ENCODE measurements around the gene CLPTM1L. TPM values are rescaled to one million over a fixed set of nuclear protein-coding genes. Genes with fewer than 3 reads are reported as not detected.

CLPTM1L gene
- total RNA-seq, 3 donors from 2014 or later = 86.6 to 101 (median 97.6) TPM

DNA sequence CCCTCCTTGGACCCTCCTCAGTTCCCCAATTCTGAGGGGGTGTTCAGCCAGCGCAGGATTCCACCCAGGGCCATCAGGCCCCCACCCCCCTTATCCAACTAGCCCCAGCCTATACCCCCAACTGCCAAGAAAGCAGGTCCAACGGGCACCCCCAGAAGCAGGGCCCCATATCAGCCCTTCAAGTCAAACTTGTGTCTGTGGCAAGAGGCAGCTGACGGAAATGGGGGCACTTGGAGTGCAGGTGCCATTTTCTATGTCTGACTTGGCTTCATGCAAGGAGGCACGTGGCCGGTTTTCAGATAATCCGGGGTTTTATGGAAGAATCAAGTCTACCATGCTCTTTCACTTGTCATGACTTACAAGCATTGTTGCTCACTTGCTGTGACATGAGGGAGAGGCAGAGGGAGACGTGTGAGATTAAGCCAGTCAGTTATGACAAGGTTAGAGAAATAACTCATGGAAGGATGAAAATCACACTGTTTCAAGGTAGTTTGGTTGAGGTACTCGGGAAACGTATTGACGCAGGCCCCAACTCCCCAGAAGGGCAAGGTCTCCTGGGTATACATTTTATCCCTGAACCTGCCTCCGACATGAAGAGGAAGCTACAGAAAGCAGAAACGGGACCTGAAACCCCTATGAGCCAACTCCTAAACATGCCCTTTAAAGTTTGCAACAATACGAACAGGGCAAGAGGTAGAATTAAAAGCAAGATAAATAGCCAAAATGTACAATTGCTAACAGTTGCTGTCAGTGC lies 26.5 kb upstream of the CLPTM1L start:
- DNase-seq (no peak), ATAC-seq (no peak)
- TF ChIP-seq, protein P1, sequence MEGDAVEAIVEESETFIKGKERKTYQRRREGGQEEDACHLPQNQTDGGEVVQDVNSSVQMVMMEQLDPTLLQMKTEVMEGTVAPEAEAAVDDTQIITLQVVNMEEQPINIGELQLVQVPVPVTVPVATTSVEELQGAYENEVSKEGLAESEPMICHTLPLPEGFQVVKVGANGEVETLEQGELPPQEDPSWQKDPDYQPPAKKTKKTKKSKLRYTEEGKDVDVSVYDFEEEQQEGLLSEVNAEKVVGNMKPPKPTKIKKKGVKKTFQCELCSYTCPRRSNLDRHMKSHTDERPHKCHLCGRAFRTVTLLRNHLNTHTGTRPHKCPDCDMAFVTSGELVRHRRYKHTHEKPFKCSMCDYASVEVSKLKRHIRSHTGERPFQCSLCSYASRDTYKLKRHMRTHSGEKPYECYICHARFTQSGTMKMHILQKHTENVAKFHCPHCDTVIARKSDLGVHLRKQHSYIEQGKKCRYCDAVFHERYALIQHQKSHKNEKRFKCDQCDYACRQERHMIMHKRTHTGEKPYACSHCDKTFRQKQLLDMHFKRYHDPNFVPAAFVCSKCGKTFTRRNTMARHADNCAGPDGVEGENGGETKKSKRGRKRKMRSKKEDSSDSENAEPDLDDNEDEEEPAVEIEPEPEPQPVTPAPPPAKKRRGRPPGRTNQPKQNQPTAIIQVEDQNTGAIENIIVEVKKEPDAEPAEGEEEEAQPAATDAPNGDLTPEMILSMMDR (IDR thresholded peaks at IDR 0.05) = no peak
- Histone ChIP-seq H3K4me3 (no peak overlapping the region), H3K9me3 (no peaks in the 10 kb centered on the region), H3K4me1 (ENCODE audit: low read depth) (no peaks in the 10 kb centered on the region), H3K36me3 (ENCODE audit: low read depth) (no peaks in the 10 kb centered on the region)
- intact Hi-C loops (cut with DNase I, micrococcal nuclease) = no loop called here

DNA sequence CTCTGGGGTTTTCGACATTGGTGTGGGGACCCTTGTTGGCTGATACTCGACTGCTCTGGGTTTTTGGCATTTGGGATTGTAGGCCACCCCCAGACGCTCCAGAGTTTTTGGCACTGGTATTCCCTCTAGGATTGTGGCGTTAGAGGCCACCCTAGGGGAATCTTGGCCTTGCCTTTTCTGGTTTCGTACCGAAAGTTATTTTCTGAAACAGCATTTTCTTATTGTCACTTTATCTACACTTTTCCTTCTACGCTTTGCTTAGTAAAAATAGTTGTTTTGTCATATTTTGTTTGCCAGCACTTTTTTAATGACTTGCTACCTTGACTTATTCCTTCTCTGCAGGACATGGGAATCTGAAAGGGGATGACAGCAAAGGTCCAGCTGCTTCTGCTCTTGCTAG lies 25.1 kb upstream of the CLPTM1L start:
- no peak for DNase-seq
- Histone ChIP-seq H3K9me3 (no peaks in the 10 kb centered on the region), H3K4me1 (ENCODE audit: low read depth) (no peaks in the 10 kb centered on the region), H3K36me3 (ENCODE audit: low read depth) (no peaks in the 10 kb centered on the region), H3K4me3 (no peak overlapping the region)
- TF ChIP-seq, protein P1 (IDR thresholded peaks at IDR 0.05) = no peak
- no peak for ATAC-seq
- intact Hi-C loops (cut with DNase I, micrococcal nuclease) = no loop called here

DNA sequence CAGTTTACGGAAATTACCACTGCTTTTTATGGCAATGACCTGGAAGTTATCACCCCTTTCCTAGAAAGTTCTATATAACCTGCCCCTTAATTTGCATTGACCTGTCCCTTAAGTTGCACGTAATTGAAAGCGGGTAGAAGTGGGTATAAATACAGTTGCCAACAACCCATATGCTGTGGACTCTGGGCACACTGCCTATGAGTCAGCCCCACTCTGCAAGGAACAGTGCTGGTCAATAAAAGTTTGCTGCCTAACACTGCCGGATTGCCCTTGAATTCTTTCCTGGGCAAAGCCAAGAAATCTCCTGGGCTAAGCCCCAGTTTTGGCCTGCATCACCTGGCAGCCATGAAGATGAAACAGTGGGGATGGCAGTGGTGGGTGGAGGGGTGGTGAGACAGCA lies 23.9 kb upstream of the CLPTM1L start:
- H3K9me3 ChIP-seq = no peaks in the 10 kb centered on the region
- no peaks in the 10 kb centered on the region for H3K4me1 ChIP-seq (ENCODE audit: low read depth)
- ATAC-seq (peak; percentile 57), DNase-seq (no peak)
- intact Hi-C loops (cut with DNase I, micrococcal nuclease) = no loop called here
- H3K36me3 ChIP-seq (ENCODE audit: low read depth) = no peaks in the 10 kb centered on the region
- no peak overlapping the region for H3K4me3 ChIP-seq
- TF ChIP-seq, protein P1 (IDR thresholded peaks at IDR 0.05) = no peak

DNA sequence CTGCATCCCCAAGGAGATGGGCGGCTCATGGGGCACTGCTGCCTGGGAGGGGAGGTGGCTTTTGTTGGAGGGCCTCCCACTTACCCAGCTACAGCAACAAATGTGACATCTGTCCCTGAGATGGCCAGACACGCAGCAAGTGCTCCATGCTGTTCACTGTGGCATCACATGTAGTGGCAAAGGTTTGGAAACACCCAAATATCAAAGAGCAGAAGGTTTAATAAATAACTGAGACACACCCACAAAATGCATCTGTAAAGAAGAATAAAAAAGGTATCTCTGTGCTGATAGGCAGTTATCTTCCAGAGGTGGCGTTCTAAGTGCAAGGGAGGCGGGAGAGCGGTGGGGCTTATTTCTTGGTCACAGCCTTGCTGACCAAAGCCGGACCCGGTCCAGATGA lies 23.3 kb upstream of the CLPTM1L start:
- H3K4me3 ChIP-seq = no peak overlapping the region
- H3K36me3 ChIP-seq (ENCODE audit: low read depth) = no peaks in the 10 kb centered on the region
- H3K9me3 ChIP-seq = no peaks in the 10 kb centered on the region
- TF ChIP-seq, protein P1 (IDR thresholded peaks at IDR 0.05) = no peak
- no peaks in the 10 kb centered on the region for H3K4me1 ChIP-seq (ENCODE audit: low read depth)
- no peak for DNase-seq
- intact Hi-C loops (cut with DNase I, micrococcal nuclease) = no loop called here
- no peak for ATAC-seq

DNA sequence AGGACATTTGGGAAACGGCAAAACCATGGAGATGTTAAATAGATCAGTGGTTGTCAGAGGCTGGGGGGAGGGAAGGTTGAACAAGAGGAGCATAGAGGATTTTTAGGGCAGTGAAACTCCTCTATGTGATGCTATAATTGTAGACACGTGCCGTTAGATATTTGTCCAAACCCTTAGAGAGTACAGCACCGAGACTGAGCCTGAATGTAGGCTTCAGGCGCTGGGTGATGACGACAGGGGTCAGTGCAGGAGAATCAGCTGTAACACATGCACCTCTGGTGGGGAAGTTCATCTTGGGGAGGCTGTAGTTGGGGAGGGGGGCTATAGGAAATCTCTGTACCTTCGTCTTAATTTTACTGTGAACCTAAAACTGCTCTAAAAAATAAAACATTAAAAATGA lies 22.2 kb upstream of the CLPTM1L start:
- intact Hi-C loops (cut with DNase I, micrococcal nuclease) = no loop called here
- Histone ChIP-seq H3K4me3 (no peak overlapping the region), H3K9me3 (no peaks in the 10 kb centered on the region), H3K36me3 (ENCODE audit: low read depth) (no peaks in the 10 kb centered on the region), H3K4me1 (ENCODE audit: low read depth) (no peaks in the 10 kb centered on the region)
- TF ChIP-seq, protein P1 (IDR thresholded peaks at IDR 0.05) = no peak
- no peak for ATAC-seq
- DNase-seq = no peak

Data from mucosa of descending colon (tissue), 3 donors.